Activated CD4-positive, CD25-positive, alpha-beta regulatory T cell treated with anti-CD3 and anti-CD28 coated beads, Interleukin-2, amount 50 U/mL, for 16 hours (primary cell): Measurements from ENCODE around the gene FOXC1.

ENCODE experiments used
- DNase-seq: peaks from one replicate; pipeline ENCODE4 v3.0.0-alpha.2; 2020; ENCODE audit warnings: low read depth, low spot score

The FOXC1 gene

GRCh38 chr6:1600063-1600763, 9.5 kb upstream of the FOXC1 start:
- no peak for DNase-seq

GRCh38 chr6:1600764-1601157, 9.0 kb upstream of the FOXC1 start:
- no peak for DNase-seq

- DNase-seq: no peak
Measured at GRCh38 chr6:1601158-1602048, 8.3 kb upstream of the FOXC1 start.

GRCh38 chr6:1602049-1602713, 7.5 kb upstream of the FOXC1 start:
- DNase-seq: no peak

- no peak for DNase-seq
Measured at GRCh38 chr6:1603708-1604107, 6.0 kb upstream of the FOXC1 start.

- peak; percentile 27 for DNase-seq
Measured at GRCh38 chr6:1604158-1605003, 5.3 kb upstream of the FOXC1 start.

GRCh38 chr6:1605004-1605892, 4.5 kb upstream of the FOXC1 start:
- no peak for DNase-seq

- DNase-seq: no peak
Measured at GRCh38 chr6:1605893-1606779, 3.6 kb upstream of the FOXC1 start.

GRCh38 chr6:1606780-1607515, 2.8 kb upstream of the FOXC1 start:
- no peak for DNase-seq

GRCh38 chr6:1607516-1608221, 2.0 kb upstream of the FOXC1 start:
- DNase-seq: no peak

- DNase-seq: no peak
Measured at GRCh38 chr6:1608222-1609040, 1.3 kb upstream of the FOXC1 start.

GRCh38 chr6:1609041-1609647, 571 bp upstream of the FOXC1 start:
- DNase-seq: no peak

- DNase-seq: no peak
Measured at GRCh38 chr6:1610497-1611321, 994 bp downstream of the FOXC1 start.

GRCh38 chr6:1611322-1611571, 1.5 kb downstream of the FOXC1 start:
- DNase-seq: no peak

- no peak for DNase-seq
Measured at GRCh38 chr6:1611572-1612298, 2.0 kb downstream of the FOXC1 start.
